SU-DHL-6 (cell line): ENCODE results near the gene IGFLR1.

ENCODE experiments used
- H2AFZ ChIP-seq: fragments of 200-600 bp; sonication (generic); 2 replicates; pipeline ENCODE4 v1.6.1; 2014; ENCODE audit warnings: low read depth, mild to moderate bottlenecking, moderate library complexity, mixed read lengths, antibody characterized with exemption, low read length; ENCODE audit not compliant: severe bottlenecking
- H3F3A ChIP-seq: fragments of 200-600 bp; shearing (Covaris generic); 2 replicates; pipeline ENCODE4 v1.6.0; 2016; ENCODE audit warnings: antibody characterized with exemption, mild to moderate bottlenecking; ENCODE audit not compliant: insufficient read depth
- H3K27ac ChIP-seq: fragments of 200-600 bp; sonication (generic); 2 replicates; pipeline ENCODE4 v1.5.1; 2016; ENCODE audit warnings: low read depth, mild to moderate bottlenecking, low read length, moderate library complexity, mixed read lengths
- H3K27me3 ChIP-seq: fragments of 200-600 bp; sonication (generic), shearing (Covaris generic); 2 replicates; pipeline ENCODE4 v1.6.0; 2014; ENCODE audit warnings: mild to moderate bottlenecking, low read length
- H3K36me3 ChIP-seq: fragments of 200-600 bp; sonication (generic); 2 replicates; pipeline ENCODE4 v1.6.1; 2014; ENCODE audit warnings: mild to moderate bottlenecking, low read length, mixed read lengths
- H3K4me2 ChIP-seq: fragments of 300-600, 200-600 bp; shearing (Covaris generic), sonication (generic); 2 replicates; pipeline ENCODE4 v1.6.0; 2014; ENCODE audit warnings: low read length, low read depth, mild to moderate bottlenecking; ENCODE audit not compliant: poor library complexity, severe bottlenecking
- H3K4me3 ChIP-seq: fragments of 200-600 bp; sonication (generic); 2 replicates; pipeline ENCODE4 v1.5.1; 2014; ENCODE audit warnings: antibody characterized with exemption, low read length, mild to moderate bottlenecking, mixed read lengths; ENCODE audit not compliant: insufficient read depth, poor library complexity, severe bottlenecking
- H3K79me2 ChIP-seq: fragments of 200-600 bp; sonication (generic); 2 replicates; pipeline ENCODE4 v1.6.1; 2014; ENCODE audit warnings: mild to moderate bottlenecking, low read length, moderate library complexity; ENCODE audit not compliant: insufficient read depth
- H3K9ac ChIP-seq: fragments of 200-600 bp; sonication (generic); 2 replicates; pipeline ENCODE4 v1.7.0; 2014; ENCODE audit warnings: mild to moderate bottlenecking, low read length
- H3K9me2 ChIP-seq: fragments of 200-600 bp; sonication (generic); replicated peaks from 2 replicates; pipeline ENCODE4 v1.6.1; 2014; ENCODE audit warnings: low read length; ENCODE audit not compliant: insufficient read depth
- H3K9me3 ChIP-seq: fragments of 200-600 bp; sonication (generic); 2 replicates; pipeline ENCODE4 v1.6.1; 2014; ENCODE audit warnings: low read length, mixed read lengths; ENCODE audit not compliant: insufficient read depth
- H4K20me1 ChIP-seq: fragments of 200-600 bp; sonication (generic); 2 replicates; pipeline ENCODE4 v1.6.1; 2014; ENCODE audit warnings: low read depth, mild to moderate bottlenecking, antibody characterized with exemption, low read length, moderate library complexity, mixed read lengths
- EZH2phosphoT487 ChIP-seq: fragments of 200-600 bp; sonication (generic), shearing (Covaris generic); conservative IDR thresholded peaks from 2 replicates; pipeline ENCODE4 v1.6.1; 2018; ENCODE audit warnings: mild to moderate bottlenecking, antibody characterized with exemption, low read length, moderate library complexity, mixed read lengths
- TF ChIP-seq, protein P1 (sequence below): fragments of 200-600 bp; sonication (generic); IDR thresholded peaks from one replicate; pipeline ENCODE4 v1.5.1; 2017; ENCODE audit warnings: antibody characterized with exemption, mild to moderate bottlenecking, low read length, moderate library complexity; ENCODE audit not compliant: insufficient read depth, poor library complexity, severe bottlenecking

The IGFLR1 gene

DNA sequence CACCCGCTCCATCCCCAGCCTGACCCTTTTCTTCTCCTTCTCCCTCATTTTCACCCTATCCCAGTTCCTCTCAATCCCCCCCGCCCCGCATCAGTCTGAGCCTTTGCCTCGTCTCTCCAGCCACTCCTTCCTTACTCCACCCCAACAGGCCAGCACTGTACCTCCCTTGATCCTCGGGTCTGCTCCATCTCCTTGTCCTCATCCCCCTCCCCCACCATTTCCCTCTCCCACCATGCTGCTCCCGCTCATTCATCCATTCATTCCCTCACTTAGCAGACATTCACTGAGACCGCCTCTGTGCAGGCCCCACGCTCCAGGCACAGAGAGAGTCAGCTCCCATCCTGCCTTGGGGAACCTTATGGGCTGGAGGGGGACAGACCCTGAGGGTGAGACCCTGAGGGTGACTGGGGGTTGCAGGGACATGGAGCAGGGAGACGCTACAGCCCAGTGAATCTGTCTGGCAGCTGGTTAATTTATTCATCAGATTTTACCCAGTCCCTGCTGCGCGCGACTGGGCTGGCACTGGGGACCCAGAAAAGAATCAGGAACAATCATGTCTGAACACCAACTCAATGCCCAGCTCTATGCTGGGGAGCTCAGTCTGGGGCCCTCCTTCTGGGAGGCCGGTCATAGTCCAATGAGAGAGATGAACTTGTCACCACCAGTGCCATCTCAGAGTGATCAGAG, 34.0 kb upstream of the IGFLR1 start:
- no peak overlapping the region for H2AFZ ChIP-seq
- peak overlapping the region; percentile 64 for H3K4me2 ChIP-seq
- peak overlapping the region; percentile 69 for H3K4me3 ChIP-seq
- H3K79me2 ChIP-seq: no peaks in the 10 kb centered on the region; the same call in 1 of the 2 replicates
- H3K27me3 ChIP-seq: no peaks in the 10 kb centered on the region
- H3K9me3 ChIP-seq: no peaks in the 10 kb centered on the region
- no peaks in the 10 kb centered on the region for H3K36me3 ChIP-seq
- peaks cover 3% of the 10 kb centered on the region; the same call in 1 of the 2 replicates for H3F3A ChIP-seq
- peak overlapping the region; percentile 74 for H3K9ac ChIP-seq
- H4K20me1 ChIP-seq: no peaks in the 10 kb centered on the region
- no peaks in the 10 kb centered on the region for H3K9me2 ChIP-seq
- TF ChIP-seq EZH2phosphoT487: no peak
- TF ChIP-seq, protein P1, sequence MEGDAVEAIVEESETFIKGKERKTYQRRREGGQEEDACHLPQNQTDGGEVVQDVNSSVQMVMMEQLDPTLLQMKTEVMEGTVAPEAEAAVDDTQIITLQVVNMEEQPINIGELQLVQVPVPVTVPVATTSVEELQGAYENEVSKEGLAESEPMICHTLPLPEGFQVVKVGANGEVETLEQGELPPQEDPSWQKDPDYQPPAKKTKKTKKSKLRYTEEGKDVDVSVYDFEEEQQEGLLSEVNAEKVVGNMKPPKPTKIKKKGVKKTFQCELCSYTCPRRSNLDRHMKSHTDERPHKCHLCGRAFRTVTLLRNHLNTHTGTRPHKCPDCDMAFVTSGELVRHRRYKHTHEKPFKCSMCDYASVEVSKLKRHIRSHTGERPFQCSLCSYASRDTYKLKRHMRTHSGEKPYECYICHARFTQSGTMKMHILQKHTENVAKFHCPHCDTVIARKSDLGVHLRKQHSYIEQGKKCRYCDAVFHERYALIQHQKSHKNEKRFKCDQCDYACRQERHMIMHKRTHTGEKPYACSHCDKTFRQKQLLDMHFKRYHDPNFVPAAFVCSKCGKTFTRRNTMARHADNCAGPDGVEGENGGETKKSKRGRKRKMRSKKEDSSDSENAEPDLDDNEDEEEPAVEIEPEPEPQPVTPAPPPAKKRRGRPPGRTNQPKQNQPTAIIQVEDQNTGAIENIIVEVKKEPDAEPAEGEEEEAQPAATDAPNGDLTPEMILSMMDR: no peak
- H3K27ac ChIP-seq: peak overlapping the region; percentile 40

DNA sequence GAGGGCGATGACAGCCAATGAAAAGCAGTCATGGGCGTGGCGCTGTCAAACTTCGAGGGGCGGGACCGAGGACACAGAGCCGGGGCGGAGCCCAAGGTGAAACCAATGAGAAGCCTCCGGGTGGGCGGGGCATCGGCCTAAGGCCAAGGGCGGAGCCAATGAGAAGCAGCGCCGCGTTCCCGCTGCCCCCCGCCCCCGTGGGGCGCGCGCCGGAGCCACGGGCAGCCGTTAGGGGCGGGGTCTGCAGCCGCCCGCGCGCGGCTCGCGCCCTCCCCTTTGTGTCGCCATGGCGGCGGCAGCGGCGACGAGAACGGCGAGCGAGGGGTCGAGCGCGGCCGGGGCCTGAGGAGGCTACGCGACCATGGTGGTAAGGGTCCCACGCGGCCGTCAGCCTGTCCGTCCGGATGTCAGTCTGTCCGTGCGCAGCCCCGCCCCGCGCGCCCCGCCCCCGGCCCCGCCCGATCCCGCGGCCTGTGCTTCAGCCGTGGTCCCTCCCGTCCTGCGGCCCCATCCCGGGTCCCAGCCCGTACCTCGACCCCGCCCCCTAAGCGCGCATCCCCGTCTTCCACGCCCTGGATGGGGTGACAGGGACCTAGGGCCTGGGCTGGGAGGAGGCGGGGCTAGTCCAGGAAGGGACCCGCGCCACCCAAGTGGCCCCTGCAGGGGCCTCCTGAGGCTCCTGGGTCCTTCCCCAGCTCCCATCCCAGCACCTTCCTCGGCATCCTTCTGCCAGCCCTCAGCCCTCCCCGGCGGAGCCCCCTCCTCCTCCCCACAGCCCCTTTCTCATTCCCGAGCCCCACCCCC, 33.2 kb upstream of the IGFLR1 start, which contains the start of gene ARHGAP33:
Gene ARHGAP33, plus strand, starts transcription at position 267 of the 804 bp plus-strand sequence. Its CDS starts 95 bp downstream, at position 362.
- Histone ChIP-seq H3K36me3 (no peaks in the 10 kb centered on the region), H3K4me2 (peak within 1 kb of the TSS; percentile 64), H3K79me2 (no peaks in the 10 kb centered on the region; the same call in 1 of the 2 replicates), H3K9ac (peak within 1 kb of the TSS; percentile 74), H4K20me1 (no peaks in the 10 kb centered on the region), H3K27me3 (no peaks in the 10 kb centered on the region), H3K4me3 (peak within 1 kb of the TSS; percentile 69), H3K9me3 (no peaks in the 10 kb centered on the region), H3F3A (peaks cover 3% of the 10 kb centered on the region; the same call in 1 of the 2 replicates), H3K27ac (peak within 1 kb of the TSS; percentile 40), H2AFZ (peak within 1 kb of the TSS; percentile 60), H3K9me2 (no peaks in the 10 kb centered on the region)
- no peak for TF ChIP-seq EZH2phosphoT487
- TF ChIP-seq, protein P1: no peak

DNA sequence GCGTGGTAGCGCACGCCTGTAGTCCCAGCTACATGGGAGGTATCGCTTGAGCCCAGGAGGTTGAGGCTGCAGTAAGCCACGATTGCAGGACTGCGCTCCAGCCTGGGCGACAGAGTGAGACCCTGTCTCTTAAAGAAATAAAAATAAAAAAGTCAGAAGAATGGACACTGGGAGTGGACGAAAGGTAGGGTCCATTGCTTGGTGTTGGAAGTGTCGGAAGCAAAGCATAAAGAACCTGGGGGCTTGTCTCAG, 32.7 kb upstream of the IGFLR1 start:
- Histone ChIP-seq H3K9me3 (no peaks in the 10 kb centered on the region), H4K20me1 (no peaks in the 10 kb centered on the region), H3K9me2 (no peaks in the 10 kb centered on the region), H3K9ac (no peak overlapping the region), H3K4me2 (peak overlapping the region; percentile 32), H3K4me3 (no peak overlapping the region), H3K36me3 (no peaks in the 10 kb centered on the region), H3F3A (peaks cover 3% of the 10 kb centered on the region; the same call in 1 of the 2 replicates), H3K79me2 (no peaks in the 10 kb centered on the region; the same call in 1 of the 2 replicates), H2AFZ (peak overlapping the region; percentile 60), H3K27me3 (no peaks in the 10 kb centered on the region), H3K27ac (no peak overlapping the region)
- TF ChIP-seq, protein P1: no peak
- TF ChIP-seq EZH2phosphoT487: no peak
